Smooth muscle cell (in vitro differentiated cells): ENCODE results near the gene OTULIN. TPM values are rescaled to one million over a fixed set of nuclear protein-coding genes. Genes with fewer than 3 reads are reported as not detected.

Source experiments
- DNase-seq: peaks from one replicate; lab custom pipeline; 2025; ENCODE audit not compliant: unreplicated experiment; lab: John Stamatoyannopoulos, UW
- H2AFZ ChIP-seq: fragments of 200-600 bp; sonication (generic); 2 replicates; pipeline ENCODE4 v1.6.0; 2016; ENCODE audit warnings: antibody characterized with exemption, low read depth, mild to moderate bottlenecking
- H3F3A ChIP-seq: fragments of 200-600 bp; sonication (generic); 2 replicates; pipeline ENCODE4 v1.6.0; 2017; ENCODE audit warnings: antibody characterized with exemption, low read depth
- H3K27ac ChIP-seq: fragments of 200-600 bp; sonication (generic); 2 replicates; pipeline ENCODE4 v1.5.1; 2016; ENCODE audit warnings: low read depth, mild to moderate bottlenecking
- H3K27me3 ChIP-seq: fragments of 200-600 bp; sonication (generic); 2 replicates; pipeline ENCODE4 v1.6.1; 2016; ENCODE audit warnings: low read depth, mild to moderate bottlenecking
- H3K36me3 ChIP-seq: fragments of 200-600 bp; sonication (generic); 2 replicates; pipeline ENCODE4 v1.5.1; 2016; ENCODE audit warnings: low read depth
- H3K4me1 ChIP-seq: fragments of 200-600 bp; sonication (generic); 2 replicates; pipeline ENCODE4 v1.5.1; 2016; ENCODE audit warnings: low read depth
- H3K4me2 ChIP-seq: fragments of 200-600 bp; sonication (generic); 2 replicates; pipeline ENCODE4 v1.6.0; 2016; ENCODE audit warnings: mild to moderate bottlenecking
- H3K4me3 ChIP-seq: fragments of 200-600 bp; sonication (generic); 2 replicates; pipeline ENCODE4 v1.5.1; 2016; ENCODE audit warnings: mild to moderate bottlenecking
- H3K79me2 ChIP-seq: fragments of 200-600 bp; sonication (generic); 2 replicates; pipeline ENCODE4 v1.6.0; 2016; ENCODE audit warnings: low read depth, mild to moderate bottlenecking
- H3K9ac ChIP-seq: fragments of 200-600 bp; sonication (generic); 2 replicates; pipeline ENCODE4 v1.6.0; 2016; ENCODE audit warnings: low read depth
- H3K9me3 ChIP-seq: fragments of 200-600 bp; sonication (generic); replicated peaks from 2 replicates; pipeline ENCODE4 v1.5.1; 2016; ENCODE audit warnings: low read depth
- H4K20me1 ChIP-seq: fragments of 200-600 bp; sonication (generic); 2 replicates; pipeline ENCODE4 v1.6.0; 2016; ENCODE audit warnings: low read depth
- CTCF ChIP-seq: fragments of 200-600 bp; sonication (generic); IDR thresholded peaks from 2 replicates; pipeline ENCODE4 v1.5.1; 2017; ENCODE audit warnings: borderline replicate concordance, mild to moderate bottlenecking, antibody characterized with exemption; ENCODE audit not compliant: insufficient read depth, poor library complexity, severe bottlenecking
- WGBS: methylation state at CpG from one replicate; pipeline ENCODE4 v1.1.7; 2016; ENCODE audit warnings: low lambda C conversion rate; 5-methylcytosine and 5-hydroxymethylcytosine counted together
- polyA plus RNA-seq: library from polyadenylated mRNA; unstranded; fragments of >200 nt; fragmentation: Nextera tagmentation; extraction: Ambion mirVana; gene quantifications from 2 replicates; pipeline ENCODE4 v1.2.1, GENCODE V29; 2016
- total RNA-seq: library from RNA; depleted of rRNA; stranded (reverse); fragments of >200 nt; gene quantifications from 2 replicates; pipeline ENCODE4 v1.2.3, GENCODE V29; 2014

OTULIN gene
- total and polyA plus RNA-seq, 2 experiments from 2014 or later: 17.6 to 30.3 TPM

- H3K79me2 ChIP-seq: peaks cover 4% of the 10 kb centered on the region
- peaks cover 10% of the 10 kb centered on the region for H4K20me1 ChIP-seq
- no peak overlapping the region for H3K9ac ChIP-seq
- DNase-seq: no peak
- no peak overlapping the region for H3K4me3 ChIP-seq
- H3K36me3 ChIP-seq: peaks cover 9% of the 10 kb centered on the region
- no peaks in the 10 kb centered on the region for H3K27me3 ChIP-seq
- H3K4me1 ChIP-seq: no peaks in the 10 kb centered on the region
- H3F3A ChIP-seq: no peaks in the 10 kb centered on the region
- no peak for TF ChIP-seq CTCF
- H3K9me3 ChIP-seq: no peaks in the 10 kb centered on the region
- H3K27ac ChIP-seq: no peak overlapping the region
- 84% methylated on average over 8 of the region's 8 CpGs for WGBS
- H2AFZ ChIP-seq: no peak overlapping the region
- H3K4me2 ChIP-seq: no peak overlapping the region
These were observed 35.4 kb downstream of the OTULIN start for GRCh38 chr5:14699807-14700400.

- no peak for TF ChIP-seq CTCF
- no peak overlapping the region for H3K4me3 ChIP-seq
- peaks cover 10% of the 10 kb centered on the region for H4K20me1 ChIP-seq
- no peaks in the 10 kb centered on the region for H3K27me3 ChIP-seq
- H2AFZ ChIP-seq: no peak overlapping the region
- WGBS: 86% methylated on average over 12 of the region's 13 CpGs
- peaks cover 4% of the 10 kb centered on the region for H3K79me2 ChIP-seq
- no peak for DNase-seq
- no peak overlapping the region for H3K9ac ChIP-seq
- no peaks in the 10 kb centered on the region for H3K4me1 ChIP-seq
- H3K4me2 ChIP-seq: no peak overlapping the region
- H3K27ac ChIP-seq: no peak overlapping the region
- H3F3A ChIP-seq: peaks cover 2% of the 10 kb centered on the region
- peaks cover 9% of the 10 kb centered on the region for H3K36me3 ChIP-seq
- no peaks in the 10 kb centered on the region for H3K9me3 ChIP-seq
These were observed 36.2 kb downstream of the OTULIN start for GRCh38 chr5:14700478-14701436.

DNA sequence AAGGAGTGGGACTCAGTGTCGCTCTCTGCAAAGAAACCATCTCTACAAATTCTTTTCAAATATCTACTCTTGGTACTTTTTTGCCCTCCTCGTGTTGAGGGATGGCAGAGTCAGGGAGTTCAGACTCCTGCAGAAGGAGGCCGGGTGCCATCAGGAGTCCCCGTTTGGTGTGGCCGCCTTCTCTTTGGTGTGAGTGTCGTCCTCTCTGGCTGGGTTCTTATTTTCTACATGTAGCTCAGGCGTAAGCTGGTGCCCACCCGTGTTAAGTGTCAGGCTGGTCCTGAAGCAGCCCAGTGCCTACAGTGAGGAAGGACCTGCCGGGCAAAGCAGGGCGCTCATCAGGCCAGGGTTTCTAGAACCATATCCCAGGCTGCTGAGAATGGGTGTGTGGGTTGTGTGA is 37.0 kb downstream of the OTULIN start:
- Histone ChIP-seq H3K27me3 (no peaks in the 10 kb centered on the region), H3K4me1 (no peaks in the 10 kb centered on the region), H4K20me1 (peaks cover 4% of the 10 kb centered on the region), H3K79me2 (peaks cover 4% of the 10 kb centered on the region), H3K36me3 (peaks cover 2% of the 10 kb centered on the region), H3K4me3 (no peak overlapping the region), H3K9me3 (no peaks in the 10 kb centered on the region), H3F3A (peaks cover 3% of the 10 kb centered on the region), H3K4me2 (no peak overlapping the region), H3K9ac (no peak overlapping the region), H3K27ac (no peak overlapping the region), H2AFZ (no peak overlapping the region)
- no peak for TF ChIP-seq CTCF
- DNase-seq: no peak
- 96% methylated on average over 10 of the region's 10 CpGs for WGBS
